Aorta (tissue), 5 donors: Measurements from ENCODE around the gene BGN. TPM values are rescaled to one million over a fixed set of nuclear protein-coding genes. Genes with fewer than 3 reads are reported as not detected.

Experiments
- ATAC-seq: fragments of 200-7000 bp; cut with Tn5 transposase; one replicate; pipeline ENCODE4 v1.9.1; 2022; ENCODE audit warnings: moderate library complexity; ENCODE audit not compliant: low FRiP score
- DNase-seq, 2 donors: peaks; one replicate each; pipeline ENCODE4 v3.0.0-alpha.2; 2020
- H3K27ac ChIP-seq, 2 donors: one replicate each; pipeline ENCODE4 v1.5.1; 2013; ENCODE audit warnings: low read length in 2 of 2, mild to moderate bottlenecking in 2 of 2, moderate library complexity in 2 of 2, control low read depth in 1 of 2, inconsistent platforms in 1 of 2, low read depth in 1 of 2
- H3K27me3 ChIP-seq, 2 donors: one replicate each; pipeline ENCODE4 v1.6.1; 2013; ENCODE audit warnings: control low read depth in 1 of 2, low read length in 1 of 2, mild to moderate bottlenecking in 1 of 2, moderate library complexity in 1 of 2; ENCODE audit not compliant: insufficient read depth in 2 of 2, control insufficient read depth in 1 of 2
- H3K36me3 ChIP-seq, 2 donors: one replicate each; pipeline ENCODE4 v1.6.1; 2013; ENCODE audit warnings: control low read depth in 1 of 2, low read length in 1 of 2, mild to moderate bottlenecking in 1 of 2; ENCODE audit not compliant: insufficient read depth in 2 of 2, control insufficient read depth in 1 of 2
- H3K4me1 ChIP-seq, 2 donors: one replicate each; pipeline ENCODE4 v1.6.1; 2013; ENCODE audit warnings: low read length in 2 of 2, control low read depth in 1 of 2, mild to moderate bottlenecking in 1 of 2, moderate library complexity in 1 of 2; ENCODE audit not compliant: insufficient read depth in 2 of 2, control insufficient read depth in 1 of 2
- H3K4me3 ChIP-seq, 2 donors: one replicate each; pipeline ENCODE4 v1.5.1; 2013; ENCODE audit warnings: low read length in 2 of 2, control low read depth in 1 of 2, mild to moderate bottlenecking in 1 of 2
- H3K9me3 ChIP-seq: one replicate; pipeline ENCODE4 v1.6.1; 2013; ENCODE audit warnings: mild to moderate bottlenecking, low read length; ENCODE audit not compliant: control insufficient read depth
- WGBS, 2 donors: extraction: QIAGEN DNeasy Blood & Tissue Kit; methylation state at CpG; one replicate each; pipeline ENCODE4 v1.1.7; 2013; 5-methylcytosine and 5-hydroxymethylcytosine counted together
- intact Hi-C, 2 donors: fragments of 100-400 bp; cut with DNase I; formaldehyde crosslinking; loops; one replicate each; pipeline versions ENCODE4 v1.14.2 to v1.15.0; 2022
- long read RNA-seq, 2 donors: library from polyadenylated mRNA; unstranded; transcript quantifications; one replicate each; pipeline ENCODE4 v2.0.0, GENCODE V29; 2020 to 2021
- polyA plus RNA-seq, 2 donors: library from polyadenylated mRNA; stranded (reverse); fragments of 200-250 nt; gene quantifications; one replicate each; pipeline ENCODE4 v1.2.3, GENCODE V29; 2013
- total RNA-seq, 2 donors: library from RNA; stranded (reverse); fragmentation: NEBNext Ultra II Directional; extraction: Animal tissue kit (Norgen Biotek cat#: 25700); gene quantifications; one replicate each; pipeline ENCODE4 v1.2.1, GENCODE V29; 2021
- donor health status: healthy with polysubstance abuse.
- donor health status: Bipolar disorder and iron deficiency.
- donor health status: DM: no; HTN: no; CAD: no.
- donor health status: DM: no; HTN: no; CAD: no.
- donor health status: DM: yes; HTN: yes; CAD: no.

The BGN gene
- total RNA-seq (1,000 to 10,000 TPM; 1,297 to 2,306 TPM), polyA plus RNA-seq (1,000 to 10,000 TPM; 1,177 to 3,171 TPM)
- long read RNA-seq, donor 1, transcript BGN-201 (8 exons, 2,402 nt), result major isoform, 735 of 1,201 reads
- long read RNA-seq, donor 1, partial matches to known transcripts, result 444 of 1,201 reads
- long read RNA-seq, donor 1, other reads (novel, unspliced or antisense), result 22 of 1,201 reads
- long read RNA-seq, donor 2, transcript BGN-201 (8 exons, 2,402 nt), result major isoform, 442 of 895 reads
- long read RNA-seq, donor 2, partial matches to known transcripts, result 174 of 895 reads
- long read RNA-seq, donor 2, other reads (novel, unspliced or antisense), result 279 of 895 reads

DNA sequence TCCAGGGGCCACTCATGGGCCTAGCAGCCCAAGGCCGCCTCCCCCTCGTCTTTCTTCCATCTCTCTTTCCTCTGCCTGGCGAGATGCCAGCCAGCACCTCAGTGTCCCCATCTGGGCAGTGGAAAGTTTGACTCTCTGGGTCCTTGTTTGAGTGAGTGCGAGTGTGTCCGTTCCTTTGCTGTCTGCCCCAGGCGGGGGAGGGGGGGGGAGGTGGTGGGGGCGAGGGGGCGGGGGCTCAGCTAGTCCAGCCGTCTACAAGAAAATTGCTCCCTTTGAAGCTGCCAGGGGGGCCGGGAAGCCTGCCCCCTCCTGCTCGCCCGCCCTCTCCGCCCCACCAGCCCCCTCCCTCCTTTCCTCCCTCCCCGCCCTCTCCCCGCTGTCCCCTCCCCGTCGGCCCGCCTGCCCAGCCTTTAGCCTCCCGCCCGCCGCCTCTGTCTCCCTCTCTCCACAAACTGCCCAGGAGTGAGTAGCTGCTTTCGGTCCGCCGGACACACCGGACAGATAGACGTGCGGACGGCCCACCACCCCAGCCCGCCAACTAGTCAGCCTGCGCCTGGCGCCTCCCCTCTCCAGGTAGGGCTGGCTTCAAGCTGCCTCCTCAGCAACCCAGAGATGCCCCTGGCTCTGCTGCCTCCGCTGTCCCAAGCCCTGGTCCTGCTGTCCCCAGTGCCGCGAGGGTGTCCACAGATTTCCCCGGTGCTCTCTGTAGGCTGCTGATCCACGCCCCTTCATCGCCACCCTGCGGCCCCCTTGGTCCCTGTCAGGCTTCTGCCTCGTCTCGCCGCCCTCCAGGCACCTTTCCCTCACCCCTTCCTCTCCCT is at the start of gene BGN:
TSS of gene BGN (plus strand) at position 440 of the 821 bp plus-strand sequence. CDS start 9,652 bp downstream, outside the sequence.
- H3K4me1 ChIP-seq, result no peaks in the 10 kb centered on the region
- H3K27me3 ChIP-seq, result no peaks in the 10 kb centered on the region
- intact Hi-C loops, result no loop called here
- peak within 1 kb of the TSS; percentile 48 to 79 for H3K4me3 ChIP-seq
- no peaks in the 10 kb centered on the region for H3K9me3 ChIP-seq
- DNase-seq, result peak; percentile 84 to 91
- WGBS, 2 donors, result 2 to 35% methylated on average over 29 to 40 of the region's 41 CpGs
- no peaks in the 10 kb centered on the region for H3K36me3 ChIP-seq
- ATAC-seq, result peak; percentile 65
- peak within 1 kb of the TSS; percentile 31 to 80 for H3K27ac ChIP-seq

- ATAC-seq (no peak), DNase-seq (peak in 1 of 2 donors; percentile 74)
- no peaks in the 10 kb centered on the region for H3K4me1 ChIP-seq
- no peaks in the 10 kb centered on the region for H3K9me3 ChIP-seq
- H3K27me3 ChIP-seq, result no peaks in the 10 kb centered on the region
- H3K4me3 ChIP-seq, result no peak overlapping the region
- peaks cover 0 to 1% of the 10 kb centered on the region in 2 donors for H3K36me3 ChIP-seq
- no peak overlapping the region for H3K27ac ChIP-seq
- intact Hi-C loops, result no loop called here
- WGBS, 2 donors, result 88 to 89% methylated on average over 35 of the region's 35 CpGs
Measured at GRCh38 chrX:153445106-153445855, 49.5 kb upstream of the BGN start.

DNA sequence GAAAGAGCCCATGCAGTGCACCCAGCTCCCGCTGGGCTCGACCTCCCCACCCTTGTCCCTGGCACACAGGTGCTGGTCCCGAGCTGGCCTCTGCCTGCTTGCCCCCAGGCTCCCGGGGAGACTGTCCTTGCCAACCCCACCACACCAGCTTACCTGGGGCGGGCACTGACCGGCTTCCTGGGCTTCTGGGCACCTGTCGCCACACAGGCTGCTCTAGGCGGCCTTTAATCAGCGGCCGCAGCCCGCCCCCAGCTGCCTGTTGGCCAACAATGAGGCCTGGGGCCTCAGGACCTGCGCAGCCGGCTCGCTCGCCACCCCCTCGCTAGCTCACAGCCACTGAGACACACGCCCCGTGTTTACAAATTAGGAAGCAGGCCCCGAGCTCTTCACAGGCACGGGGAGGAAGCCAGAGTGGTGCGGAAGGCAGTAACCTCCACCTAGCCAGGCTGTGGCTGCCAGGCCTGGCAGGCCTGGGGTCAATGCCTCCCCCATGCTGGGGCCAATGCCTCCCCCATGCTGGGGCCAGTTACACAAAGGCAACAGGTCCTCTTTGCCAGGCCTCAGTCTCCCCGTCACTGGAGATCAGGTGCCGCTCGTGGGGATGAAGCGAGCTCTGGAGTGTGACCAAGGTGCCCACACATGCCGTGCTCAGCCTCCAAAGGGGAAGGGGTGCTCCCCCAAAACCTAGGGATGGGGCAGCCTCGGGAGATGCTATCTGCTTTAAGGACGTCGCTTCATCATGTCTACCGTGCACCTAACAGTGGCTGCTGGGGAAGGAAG is 48.7 kb upstream of the BGN start, which contains the start of gene TREX2:
TSS of gene TREX2 (minus strand) at position 201 of the 780 bp plus-strand sequence. CDS start 626 bp downstream, outside the sequence.
- peaks cover 0 to 1% of the 10 kb centered on the region in 2 donors for H3K36me3 ChIP-seq
- intact Hi-C loops, result no loop called here
- no peaks in the 10 kb centered on the region for H3K9me3 ChIP-seq
- 88 to 90% methylated on average over 29 to 30 of the region's 30 CpGs for WGBS, 2 donors
- no peak for ATAC-seq
- peak in 1 of 2 donors; percentile 67 for DNase-seq
- H3K4me1 ChIP-seq, result no peaks in the 10 kb centered on the region
- H3K27me3 ChIP-seq, result no peaks in the 10 kb centered on the region
- H3K27ac ChIP-seq, result no peak within 1 kb of the TSS
- no peak within 1 kb of the TSS for H3K4me3 ChIP-seq

DNA sequence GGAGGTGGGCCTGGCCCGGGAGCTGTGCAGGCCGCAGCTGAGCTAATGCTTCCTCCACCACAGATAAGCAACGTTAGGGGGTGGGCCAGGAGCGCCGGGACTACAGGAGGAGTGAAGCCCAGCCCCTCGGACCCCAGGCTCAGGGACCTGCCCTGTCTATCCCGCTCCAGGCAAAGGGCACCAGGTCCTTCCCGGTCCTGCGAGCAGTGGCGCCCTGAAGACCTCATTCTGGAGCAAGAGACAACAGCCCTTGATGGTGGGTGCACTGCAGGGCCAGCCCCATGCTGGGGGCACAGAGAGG is 48.2 kb upstream of the BGN start:
- Histone ChIP-seq H3K9me3 (no peaks in the 10 kb centered on the region), H3K27me3 (no peaks in the 10 kb centered on the region), H3K4me1 (no peaks in the 10 kb centered on the region), H3K36me3 (peaks cover 0 to 1% of the 10 kb centered on the region in 2 donors), H3K4me3 (no peak overlapping the region), H3K27ac (no peak overlapping the region)
- WGBS, 2 donors, result 74 to 77% methylated on average over 10 of the region's 10 CpGs
- ATAC-seq, result peak; percentile 4
- peak in 1 of 2 donors; percentile 65 for DNase-seq
- intact Hi-C loops, result no loop called here

DNA sequence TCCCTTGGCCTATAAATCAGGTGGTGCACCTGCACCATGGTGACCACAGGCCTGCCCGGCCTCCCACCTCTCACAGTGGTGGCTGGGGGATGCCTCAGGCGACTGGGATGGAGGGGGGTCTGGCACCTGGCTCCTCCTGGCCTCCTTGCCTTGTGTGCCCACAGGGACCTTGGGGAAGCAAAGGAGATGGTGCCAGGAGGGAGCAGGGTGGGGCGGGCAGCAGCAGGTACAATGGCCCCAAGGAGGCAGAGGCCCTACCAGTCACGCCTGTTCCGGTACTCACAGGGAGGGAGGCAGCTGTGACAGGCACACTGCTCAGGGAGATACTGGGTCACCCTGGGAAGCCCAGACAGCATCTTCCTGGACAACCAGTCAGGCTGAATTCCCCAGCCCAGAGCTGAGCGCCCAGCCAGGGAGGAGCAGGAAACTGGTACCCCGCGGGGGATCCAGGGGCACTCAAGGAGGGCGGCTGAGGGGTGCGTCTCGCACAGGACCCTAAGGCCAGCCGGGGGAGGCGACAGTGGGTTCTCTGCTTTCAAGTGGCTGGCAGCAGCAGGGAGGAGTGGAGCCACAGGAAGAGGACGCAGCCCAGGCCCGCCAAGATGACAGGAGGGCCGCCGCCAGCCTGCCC is 47.7 kb upstream of the BGN start:
- WGBS, 2 donors, result 93 to 96% methylated on average over 17 of the region's 17 CpGs
- DNase-seq (peak in 1 of 2 donors; percentile 67), ATAC-seq (no peak)
- Histone ChIP-seq H3K27me3 (no peaks in the 10 kb centered on the region), H3K4me1 (no peaks in the 10 kb centered on the region), H3K36me3 (peaks cover 0 to 1% of the 10 kb centered on the region in 2 donors), H3K9me3 (no peaks in the 10 kb centered on the region), H3K27ac (no peak overlapping the region), H3K4me3 (no peak overlapping the region)
- intact Hi-C loops, result no loop called here

DNA sequence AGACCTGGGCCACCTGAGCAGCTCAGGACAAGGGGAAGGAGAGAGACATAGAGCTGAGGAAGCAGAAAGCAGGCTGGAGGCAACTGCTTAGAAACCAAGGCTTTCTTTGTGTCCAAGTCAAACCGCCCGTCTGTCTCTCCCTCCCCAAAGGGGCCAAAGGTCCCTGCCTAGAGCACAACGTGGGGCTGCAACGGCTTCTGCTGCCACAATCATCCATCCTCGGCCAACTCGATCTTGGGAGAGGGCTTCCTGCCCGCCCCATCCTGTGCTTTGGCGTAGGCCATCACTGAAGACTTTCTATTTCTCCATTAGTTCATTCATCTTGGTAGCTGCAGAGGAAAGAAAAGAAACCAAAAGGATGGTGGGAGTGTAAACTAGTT is 47.2 kb upstream of the BGN start:
- DNase-seq (peak in 1 of 2 donors; percentile 64), ATAC-seq (no peak)
- Histone ChIP-seq H3K36me3 (peaks cover 0 to 1% of the 10 kb centered on the region in 2 donors), H3K4me1 (no peaks in the 10 kb centered on the region), H3K27me3 (no peaks in the 10 kb centered on the region), H3K27ac (no peak overlapping the region), H3K4me3 (no peak overlapping the region), H3K9me3 (no peaks in the 10 kb centered on the region)
- WGBS, 2 donors, result 84 to 88% methylated on average over 8 of the region's 8 CpGs
- intact Hi-C loops, result no loop called here

DNA sequence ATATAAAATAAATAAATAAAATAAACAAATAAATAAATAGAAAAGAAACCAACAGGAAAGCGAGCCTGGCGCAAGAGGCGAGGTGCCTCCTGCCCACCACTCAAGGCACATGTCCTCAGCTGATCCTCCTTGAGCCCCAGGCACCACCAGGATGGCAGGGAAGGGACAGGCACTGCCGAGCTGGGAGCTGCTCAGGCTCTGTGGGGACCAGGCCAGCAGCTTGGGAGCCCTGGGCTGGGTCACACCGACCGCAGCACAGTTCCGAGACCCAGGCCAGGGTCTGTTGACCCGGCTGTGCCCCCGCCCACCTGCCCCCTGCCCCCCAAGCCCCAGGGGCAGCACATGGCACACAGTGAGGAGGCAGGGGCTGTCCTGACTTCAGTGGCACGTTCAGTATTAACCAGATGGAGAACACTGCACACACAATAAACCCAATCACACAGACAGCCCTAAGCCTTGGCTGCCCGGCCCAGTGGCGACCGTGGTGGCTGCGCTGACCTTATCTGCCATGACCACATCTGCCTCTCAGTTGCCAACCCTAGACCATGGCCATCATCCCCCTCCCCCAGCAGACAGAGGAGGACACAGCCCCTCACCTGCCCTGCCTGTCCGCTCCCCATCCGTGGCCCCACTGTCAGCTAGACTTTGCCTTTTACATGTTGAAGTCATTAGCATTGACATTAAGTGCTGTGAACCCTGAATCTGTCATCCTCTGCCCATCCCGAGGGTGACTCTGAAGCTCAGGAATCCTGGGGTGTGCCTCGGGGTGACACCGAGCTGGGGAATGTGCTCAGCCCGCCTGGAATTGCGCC is 46.0 kb upstream of the BGN start:
- H3K4me3 ChIP-seq, result no peak overlapping the region
- no peaks in the 10 kb centered on the region for H3K27me3 ChIP-seq
- H3K27ac ChIP-seq, result no peak overlapping the region
- intact Hi-C loops, result no loop called here
- ATAC-seq, result no peak
- H3K36me3 ChIP-seq, result peaks cover 0 to 1% of the 10 kb centered on the region in 2 donors
- H3K4me1 ChIP-seq, result no peaks in the 10 kb centered on the region
- H3K9me3 ChIP-seq, result no peaks in the 10 kb centered on the region
- whole genome bisulfite sequencing, 2 donors, result 92 to 96% methylated on average over 21 of the region's 21 CpGs
- peak in 1 of 2 donors; percentile 73 for DNase-seq
